IPS-18c (cell line): Measurements from ENCODE around the gene NXPE3.
A peak's percentile ranks its signal among the peaks of the same experiment; 100 is the strongest.
"Not testable (repeated sequence)": the region's sequence is repeated elsewhere in the genome, so short reads cannot be mapped to it uniquely, and the experiment has no call there.

ENCODE experiments used
- H3K4me3 ChIP-seq: 2 replicates; pipeline ENCODE4 v1.7.0; 2013; ENCODE audit warnings: low read depth, mild to moderate bottlenecking, low read length, moderate library complexity; ENCODE audit not compliant: insufficient read depth
- H3K9me3 ChIP-seq: one replicate; pipeline ENCODE4 v1.6.1; 2013; ENCODE audit warnings: mild to moderate bottlenecking, low read length, moderate library complexity; ENCODE audit not compliant: control insufficient read depth, insufficient read depth

The NXPE3 gene

DNA sequence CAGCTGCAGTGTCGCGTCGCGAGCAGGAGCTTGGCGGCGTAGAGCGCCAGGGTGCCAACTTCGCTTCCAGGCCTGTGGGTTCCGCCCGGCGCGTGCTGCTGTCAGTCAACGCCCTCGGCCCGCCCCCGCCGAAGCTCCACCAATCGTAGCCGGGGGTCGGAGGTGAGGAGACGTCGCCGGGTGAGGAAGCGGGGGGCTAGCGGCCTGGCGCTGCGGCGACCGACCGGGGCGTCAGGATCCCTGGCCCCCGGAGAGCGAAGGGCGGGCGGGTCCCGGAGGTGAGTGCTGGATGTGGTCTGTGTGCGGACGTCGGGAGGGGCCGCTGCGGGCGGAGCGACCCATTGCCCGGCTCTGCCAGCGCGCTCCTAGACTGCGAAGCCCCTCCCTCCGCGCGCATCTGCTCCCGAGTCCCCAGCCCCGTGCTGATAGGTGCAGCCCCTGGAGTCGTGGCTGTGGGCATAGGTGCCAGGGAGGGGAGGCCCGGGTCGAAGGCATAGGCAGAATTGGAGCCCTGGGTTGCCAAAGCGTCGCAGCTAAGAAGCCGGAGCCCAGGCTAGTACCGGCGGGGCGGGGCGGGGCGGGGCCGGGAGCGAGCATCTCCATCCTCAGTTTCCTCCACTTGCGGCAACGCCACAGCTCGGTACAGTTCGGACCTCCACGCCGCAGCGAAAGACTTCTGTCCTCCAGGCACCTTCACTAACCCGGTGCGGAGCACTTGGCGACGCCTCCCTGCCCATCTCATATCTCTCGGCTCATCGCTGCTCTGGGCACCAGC is at the start of gene NXPE3:
TSS of gene NXPE3 (plus strand) at position 165 of the 775 bp plus-strand sequence. CDS start 6,386 bp downstream, outside the sequence.
- H3K9me3 ChIP-seq, result no peaks in the 10 kb centered on the region
- H3K4me3 ChIP-seq, result peak within 1 kb of the TSS; percentile 89

DNA sequence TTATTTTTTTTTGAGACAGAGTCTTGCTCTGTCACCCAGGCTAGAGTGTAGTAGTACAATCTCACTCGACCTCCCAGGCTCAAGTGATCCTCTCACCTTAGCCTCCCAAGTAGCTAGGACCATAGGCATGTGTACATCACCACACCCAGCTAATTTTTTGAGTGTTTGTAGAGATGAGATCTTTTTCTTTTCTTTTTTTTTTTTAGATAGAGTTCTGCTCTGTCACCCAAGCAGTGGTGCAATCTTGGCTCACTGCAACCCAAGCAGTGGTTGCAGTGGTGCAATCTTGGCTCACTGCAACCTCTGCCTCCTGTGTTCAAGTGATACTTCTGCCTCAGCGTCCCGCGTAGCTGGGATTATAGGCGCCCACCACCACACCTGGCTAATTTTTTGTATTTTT is 49.4 kb upstream of the NXPE3 start:
- no peak overlapping the region for H3K4me3 ChIP-seq
- H3K9me3 ChIP-seq, result no peaks in the 10 kb centered on the region

DNA sequence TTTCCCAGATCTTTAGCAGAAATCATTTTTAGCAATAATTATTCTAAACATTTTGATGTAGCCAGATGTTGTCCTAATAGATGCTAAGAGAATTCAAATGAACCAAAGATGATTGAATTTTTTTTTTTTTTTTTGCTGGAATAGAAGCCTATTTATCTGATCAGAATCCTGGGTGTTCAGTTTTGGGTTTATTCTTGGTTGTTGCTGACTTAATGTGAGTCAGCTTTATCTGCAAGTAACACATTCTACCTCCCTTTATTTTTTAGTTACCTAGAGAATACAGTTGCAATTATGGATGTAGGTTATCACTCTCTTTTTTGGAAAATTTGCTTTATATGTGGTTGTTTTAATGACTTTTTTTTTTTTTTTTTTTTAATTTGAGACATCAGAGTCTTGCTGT is 48.2 kb upstream of the NXPE3 start:
- H3K4me3 ChIP-seq, result no peak overlapping the region

GRCh38 chr3:101732240-101732641 is 46.8 kb upstream of the NXPE3 start:
- H3K9me3 ChIP-seq, result no peaks in the 10 kb centered on the region
- H3K4me3 ChIP-seq, result no peak overlapping the region

More for the DNA sequence above, 48.2 kb upstream of the NXPE3 start:
- H3K9me3 ChIP-seq, result no peaks in the 10 kb centered on the region

- Histone ChIP-seq H3K4me3 (no peak overlapping the region), H3K9me3 (no peaks in the 10 kb centered on the region)
Measured at GRCh38 chr3:101735833-101736232, 43.2 kb upstream of the NXPE3 start.

- not testable (repeated sequence) for H3K4me3 ChIP-seq, H3K9me3 ChIP-seq
Measured at GRCh38 chr3:101741914-101742313, 37.1 kb upstream of the NXPE3 start.

DNA sequence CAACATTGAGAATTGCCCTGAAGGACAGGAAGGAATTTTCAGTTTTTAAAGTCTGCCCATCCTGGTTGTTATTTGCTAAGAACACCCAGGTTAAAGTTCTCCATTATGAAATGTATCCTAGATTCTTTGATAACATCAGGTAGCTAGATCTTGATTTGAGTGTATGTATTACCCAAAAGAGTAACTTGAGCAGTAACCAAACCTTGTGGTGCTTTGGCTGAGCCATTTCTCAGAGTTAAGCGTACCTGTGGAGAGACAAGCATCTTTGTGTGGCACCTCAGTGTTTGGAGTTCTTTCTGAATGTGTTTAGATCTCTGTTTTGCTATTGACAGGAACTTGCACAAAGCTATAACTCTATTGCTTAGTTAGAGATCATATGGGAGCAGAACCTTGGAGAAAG is 34.2 kb upstream of the NXPE3 start:
- no peaks in the 10 kb centered on the region for H3K9me3 ChIP-seq
- no peak overlapping the region for H3K4me3 ChIP-seq

GRCh38 chr3:101745934-101746333 is 33.1 kb upstream of the NXPE3 start:
- H3K9me3 ChIP-seq, H3K4me3 ChIP-seq: not testable (repeated sequence)

GRCh38 chr3:101753386-101754113 is 25.5 kb upstream of the NXPE3 start:
- H3K4me3 ChIP-seq, H3K9me3 ChIP-seq: not testable (repeated sequence)

DNA sequence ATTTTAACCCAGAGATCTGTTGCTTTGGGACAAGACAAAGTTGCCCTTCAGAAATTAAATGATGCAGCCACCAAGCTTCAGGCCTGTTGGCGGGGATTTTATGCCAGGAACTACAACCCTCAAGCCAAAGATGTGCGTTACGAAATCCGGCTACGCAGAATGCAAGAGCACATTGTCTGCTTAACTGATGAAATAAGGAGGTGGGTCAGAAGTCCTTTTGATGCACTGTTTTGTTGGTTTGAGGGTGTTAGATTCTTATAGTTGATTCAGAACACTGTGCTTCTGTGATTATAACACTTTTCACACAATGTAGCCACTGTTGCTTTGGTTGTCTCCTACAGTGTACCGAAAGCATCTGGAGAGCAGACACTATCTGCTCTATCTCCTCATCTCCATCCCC is 20.8 kb upstream of the NXPE3 start:
- Histone ChIP-seq H3K4me3 (no peak overlapping the region), H3K9me3 (no peaks in the 10 kb centered on the region)

DNA sequence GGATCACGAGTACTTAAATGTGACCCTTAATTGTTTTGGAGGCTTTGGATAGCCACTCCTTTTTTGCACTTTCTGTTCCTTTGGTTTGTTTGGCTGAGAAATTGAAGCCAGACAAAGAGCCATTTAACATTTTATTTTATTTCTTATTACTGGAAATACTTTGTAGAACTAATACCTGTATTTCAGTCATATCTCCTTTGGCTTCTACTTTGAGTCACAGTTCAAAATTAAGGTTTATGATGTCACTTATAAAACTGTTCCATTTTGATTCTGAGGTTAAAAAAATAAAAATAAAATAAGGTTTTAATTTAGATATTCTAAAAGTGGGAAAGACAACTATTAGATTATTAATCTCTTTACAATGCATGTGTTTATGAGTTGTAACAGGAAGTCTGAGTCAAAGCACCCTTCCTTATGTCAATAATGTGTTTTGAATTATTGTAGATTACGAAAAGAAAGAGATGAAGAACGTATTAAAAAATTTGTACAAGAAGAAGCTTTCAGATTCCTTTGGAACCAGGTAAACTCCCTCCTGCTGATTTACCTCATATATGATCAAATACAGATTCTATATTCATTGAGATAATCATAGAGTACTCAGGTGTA is 16.9 kb upstream of the NXPE3 start:
- Histone ChIP-seq H3K4me3 (no peak overlapping the region), H3K9me3 (no peaks in the 10 kb centered on the region)

DNA sequence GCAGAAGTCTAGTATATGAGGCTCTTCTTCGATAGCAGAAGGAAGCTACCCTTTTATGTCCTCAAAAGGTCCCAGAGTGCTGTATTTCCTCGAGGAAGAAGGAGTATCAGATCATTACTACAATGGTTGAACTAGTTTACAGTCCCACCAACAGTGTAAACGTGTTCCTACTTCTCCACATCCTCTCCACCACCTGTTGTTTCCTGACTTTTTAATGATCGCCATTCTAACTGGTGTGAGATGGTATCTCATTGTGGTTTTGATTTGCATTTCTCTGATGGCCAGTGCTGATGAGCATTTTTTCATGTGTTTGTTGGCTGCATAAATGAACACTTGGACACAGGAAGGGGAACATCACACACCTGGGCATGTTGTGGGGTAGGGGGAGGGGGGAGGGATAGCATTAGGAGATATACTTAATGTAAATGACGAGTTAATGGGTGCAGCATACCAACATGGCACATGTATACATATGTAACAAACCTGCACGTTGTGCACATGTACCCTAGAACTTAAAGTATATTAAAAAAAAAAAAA is 1.2 kb upstream of the NXPE3 start:
- not testable (repeated sequence) for H3K9me3 ChIP-seq, H3K4me3 ChIP-seq

DNA sequence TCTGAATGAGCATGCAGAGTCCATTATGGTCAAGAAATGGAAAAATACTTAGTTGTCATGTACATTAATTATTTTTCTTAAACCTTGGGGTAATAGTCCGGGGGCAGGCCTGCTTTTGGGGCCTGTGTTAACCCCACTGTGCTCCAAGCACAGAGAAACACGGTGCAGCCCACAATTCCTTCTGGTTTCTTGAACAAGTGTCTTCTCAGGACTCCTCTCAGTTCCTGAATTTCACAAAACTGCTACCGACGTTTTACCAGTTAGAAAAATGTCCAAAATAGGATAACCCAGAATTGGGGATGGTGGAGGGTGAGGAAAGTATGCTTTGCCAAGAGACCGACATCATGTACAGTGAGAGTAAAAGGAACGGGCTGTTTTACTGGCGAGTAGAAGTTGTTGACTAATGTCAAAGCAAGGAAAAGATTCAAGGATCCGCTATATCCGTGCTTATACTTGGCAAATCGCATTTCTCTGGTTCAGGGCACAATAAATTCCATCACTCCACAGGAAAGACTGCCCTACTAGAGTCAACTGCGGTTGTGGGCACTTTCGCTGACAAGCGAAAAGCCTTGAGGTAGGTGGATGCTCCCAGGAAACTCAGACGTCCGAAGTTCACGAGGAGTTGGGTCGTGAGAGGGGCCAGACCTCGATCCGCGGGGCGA is 495 bp upstream of the NXPE3 start:
- Histone ChIP-seq H3K9me3 (no peaks in the 10 kb centered on the region), H3K4me3 (peak overlapping the region; percentile 89)

- Histone ChIP-seq H3K9me3 (no peaks in the 10 kb centered on the region), H3K4me3 (peak overlapping the region; percentile 89)
Measured at GRCh38 chr3:101779822-101780381, 891 bp downstream of the NXPE3 start.

DNA sequence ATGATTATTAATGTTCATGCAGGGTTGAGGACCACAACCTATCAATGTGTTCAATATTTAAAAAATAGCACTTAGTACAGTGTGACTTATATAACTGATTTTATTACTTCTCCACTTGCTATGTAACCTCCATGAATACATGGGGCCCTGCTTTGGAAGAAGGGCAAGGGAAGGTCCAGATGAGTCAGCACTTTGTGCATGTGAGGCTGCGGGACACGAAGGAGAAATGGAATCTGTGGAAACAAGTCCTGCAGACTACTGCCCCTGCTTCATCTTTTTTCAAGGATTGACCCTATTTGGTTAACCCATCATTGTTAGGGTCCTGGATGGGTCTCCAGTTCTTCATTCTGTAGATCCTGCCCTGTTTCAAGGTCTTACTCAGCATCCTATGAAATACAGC is 1.6 kb downstream of the NXPE3 start:
- H3K4me3 ChIP-seq, result no peak overlapping the region
- no peaks in the 10 kb centered on the region for H3K9me3 ChIP-seq

DNA sequence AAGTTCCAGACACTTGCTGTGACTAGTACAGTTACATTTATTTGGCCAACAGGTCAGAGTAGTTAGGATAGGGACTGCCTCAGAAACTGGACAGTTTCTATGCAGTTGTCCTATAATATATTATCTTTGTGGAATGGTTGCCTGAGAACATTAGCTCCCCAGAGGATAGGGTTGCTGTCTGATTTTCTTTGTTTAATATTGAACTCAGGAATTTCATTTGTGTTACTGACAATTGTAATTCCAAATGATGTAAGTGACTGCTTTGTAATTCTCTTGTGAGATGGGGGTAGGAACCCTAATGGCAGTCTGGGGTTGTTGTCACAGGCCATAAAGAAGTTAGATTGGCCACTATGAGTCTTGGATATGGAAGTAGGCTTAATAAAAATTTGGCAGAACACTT is 2.2 kb downstream of the NXPE3 start:
- Histone ChIP-seq H3K4me3 (no peak overlapping the region), H3K9me3 (no peaks in the 10 kb centered on the region)
